GM23338 (cell line): ENCODE results near the gene MIOS. TPM values are rescaled to one million over a fixed set of nuclear protein-coding genes. Genes with fewer than 3 reads are reported as not detected.

ENCODE experiments used
- ATAC-seq: fragments of 200-7000 bp; cut with Tn5 transposase; 3 replicates; pipeline ENCODE4 v1.9.1; 2020
- DNase-seq: peaks from one replicate; pipeline ENCODE4 v3.0.0-alpha.2; 2015; ENCODE audit warnings: low spot score
- H2AFZ ChIP-seq: fragments of 200-600 bp; sonication (generic); 2 replicates; pipeline ENCODE4 v1.8.0; 2016; ENCODE audit warnings: antibody characterized with exemption, mild to moderate bottlenecking, moderate library complexity
- H3F3A ChIP-seq: fragments of 200-600 bp; sonication (generic); replicated peaks from 2 replicates; pipeline ENCODE4 v1.8.0; 2017; ENCODE audit warnings: antibody characterized with exemption, mixed run types, low read depth
- H3K27ac ChIP-seq: fragments of 200-600 bp; sonication (generic); 2 replicates; pipeline ENCODE4 v1.6.1; 2016; ENCODE audit warnings: low read depth
- H3K27me3 ChIP-seq: fragments of 200-600 bp; sonication (generic); 2 replicates; pipeline ENCODE4 v1.8.0; 2016; ENCODE audit warnings: mild to moderate bottlenecking, mixed run types, moderate library complexity; ENCODE audit not compliant: insufficient read depth
- H3K36me3 ChIP-seq: fragments of 200-600 bp; sonication (generic); 2 replicates; pipeline ENCODE4 v1.8.0; 2016; ENCODE audit warnings: mild to moderate bottlenecking; ENCODE audit not compliant: insufficient read depth
- H3K4me1 ChIP-seq: fragments of 200-600 bp; sonication (generic); 2 replicates; pipeline ENCODE4 v1.8.0; 2016; ENCODE audit warnings: mild to moderate bottlenecking, moderate library complexity; ENCODE audit not compliant: insufficient read depth
- H3K4me2 ChIP-seq: fragments of 200-600 bp; sonication (generic); 2 replicates; pipeline ENCODE4 v1.7.1; 2017; ENCODE audit warnings: mixed run types
- H3K4me3 ChIP-seq: fragments of 200-600 bp; sonication (generic); 2 replicates; pipeline ENCODE4 v1.6.1; 2016; ENCODE audit warnings: mixed run types
- H3K79me2 ChIP-seq: fragments of 200-600 bp; sonication (generic); replicated peaks from 2 replicates; pipeline ENCODE4 v1.8.0; 2017; ENCODE audit warnings: mild to moderate bottlenecking; ENCODE audit not compliant: insufficient read depth
- H3K9me2 ChIP-seq: fragments of 200-600 bp; sonication (generic); 2 replicates; pipeline ENCODE4 v1.8.0; 2017; ENCODE audit not compliant: insufficient read depth
- H4K20me1 ChIP-seq: fragments of 200-600 bp; sonication (generic); replicated peaks from 2 replicates; pipeline ENCODE4 v1.8.0; 2017; ENCODE audit warnings: mild to moderate bottlenecking; ENCODE audit not compliant: insufficient read depth
- H3K27ac Mint-ChIP-seq: 2 replicates; pipeline ENCODE4 v1.8.0; 2020; ENCODE audit warnings: inconsistent platforms, mild to moderate bottlenecking, moderate library complexity, mixed read lengths
- H3K27me3 Mint-ChIP-seq: 3 replicates; pipeline ENCODE4 v1.8.0; 2022; ENCODE audit warnings: low read depth, mild to moderate bottlenecking, moderate library complexity, mixed read lengths, inconsistent platforms; ENCODE audit not compliant: insufficient read depth, poor library complexity
- H3K36me3 Mint-ChIP-seq: 3 replicates; pipeline ENCODE4 v1.8.0; 2021; ENCODE audit warnings: low read depth, mild to moderate bottlenecking, inconsistent platforms, moderate library complexity, mixed read lengths
- H3K4me1 Mint-ChIP-seq: 3 replicates; pipeline ENCODE4 v1.8.0; 2020; ENCODE audit warnings: mild to moderate bottlenecking, inconsistent platforms, mixed read lengths
- H3K4me3 Mint-ChIP-seq: 3 replicates; pipeline ENCODE4 v1.8.0; 2021; ENCODE audit warnings: moderate library complexity, mild to moderate bottlenecking, inconsistent platforms, mixed read lengths
- H3K9me3 Mint-ChIP-seq: 3 replicates; pipeline ENCODE4 v1.8.0; 2020; ENCODE audit warnings: moderate library complexity, mild to moderate bottlenecking, inconsistent platforms, mixed read lengths
- CREB1 ChIP-seq: fragments of 250-450 bp; sonication (Bioruptor Pico); IDR thresholded peaks from 2 replicates; pipeline ENCODE4 v1.5.0; 2020; ENCODE audit warnings: low read depth, mild to moderate bottlenecking, moderate library complexity
- EZH2phosphoT487 ChIP-seq: fragments of 200-600 bp; sonication (generic); IDR thresholded peaks from one replicate; pipeline ENCODE4 v1.8.1; 2018; ENCODE audit warnings: antibody characterized with exemption; ENCODE audit not compliant: unreplicated experiment
- POLR2AphosphoS5 ChIP-seq: IDR thresholded peaks from 2 replicates; pipeline ENCODE4 v1.6.1; 2016; ENCODE audit warnings: antibody characterized with exemption, low read depth
- STAT1 ChIP-seq: IDR thresholded peaks from one replicate; pipeline ENCODE4 v1.6.1; 2016; ENCODE audit warnings: antibody characterized with exemption; ENCODE audit not compliant: unreplicated experiment
- ZNF114 ChIP-seq: fragments of 250-450 bp; sonication (Bioruptor Pico); IDR thresholded peaks from 2 replicates; pipeline ENCODE4 v1.5.0; 2020; ENCODE audit warnings: mild to moderate bottlenecking, moderate library complexity
- polyA plus RNA-seq: library from polyadenylated mRNA; unstranded; fragments of >200 nt; fragmentation: Nextera tagmentation; extraction: Ambion mirVana; gene quantifications from 2 replicates; pipeline ENCODE4 v1.2.1, GENCODE V29; 2016
- total RNA-seq: library from RNA; depleted of rRNA; stranded (reverse); fragments of >200 nt; shearing (Covaris generic); gene quantifications from 2 replicates; pipeline ENCODE4 v1.2.3, GENCODE V29; 2014
- TF ChIP-seq, protein P1 (sequence below): fragments of 250-450 bp; sonication (Bioruptor Pico); IDR thresholded peaks from 2 replicates; pipeline ENCODE4 v1.5.0; 2020; ENCODE audit warnings: mild to moderate bottlenecking, moderate library complexity
- TF ChIP-seq, protein P2 (sequence below), 2 experiments: fragments of 200-600 bp in 1 of 2; sonication (generic) in 1 of 2; conservative IDR thresholded peaks; 2 replicates each; pipeline versions ENCODE4 v1.5.1 to v1.6.1; 2016 to 2017; ENCODE audit warnings: antibody characterized with exemption in 2 of 2, low read depth in 2 of 2, mild to moderate bottlenecking in 2 of 2, moderate library complexity in 1 of 2
- TF ChIP-seq, protein P3 (sequence below): IDR thresholded peaks from 2 replicates; pipeline ENCODE4 v1.6.1; 2016; ENCODE audit warnings: antibody characterized with exemption

MIOS gene
- total and polyA plus RNA-seq, 2 experiments from 2014 or later: 13.1 to 85.7 TPM

DNA sequence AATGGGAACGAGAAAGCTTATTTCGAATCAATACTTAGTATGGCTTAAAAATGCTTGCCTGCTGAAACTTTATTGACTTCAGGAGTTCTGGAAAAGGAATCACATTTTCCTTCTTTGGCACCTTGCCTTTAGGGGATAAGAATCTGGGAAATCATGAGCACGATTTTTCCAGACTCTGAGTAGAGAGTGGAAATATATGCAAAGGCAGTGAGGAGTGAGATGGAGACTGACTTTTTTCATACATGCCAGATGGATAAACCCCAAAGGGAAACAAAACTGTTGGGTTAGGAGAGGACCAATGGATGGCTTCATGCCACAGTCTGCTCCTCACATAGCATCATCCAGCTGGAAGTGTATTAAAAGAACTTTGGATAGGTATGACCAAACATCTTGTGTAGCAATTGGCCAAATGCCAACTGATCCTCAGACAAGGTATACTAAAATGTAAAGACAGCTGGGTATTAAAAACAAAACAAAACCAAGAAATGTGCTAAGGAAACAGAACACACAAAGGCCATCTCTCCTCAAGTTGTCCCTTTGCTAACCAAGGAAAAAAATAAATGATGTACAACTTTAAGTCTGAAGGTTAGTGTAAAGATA, 32.8 kb upstream of the MIOS start (continued):
- TF ChIP-seq, protein P1, sequence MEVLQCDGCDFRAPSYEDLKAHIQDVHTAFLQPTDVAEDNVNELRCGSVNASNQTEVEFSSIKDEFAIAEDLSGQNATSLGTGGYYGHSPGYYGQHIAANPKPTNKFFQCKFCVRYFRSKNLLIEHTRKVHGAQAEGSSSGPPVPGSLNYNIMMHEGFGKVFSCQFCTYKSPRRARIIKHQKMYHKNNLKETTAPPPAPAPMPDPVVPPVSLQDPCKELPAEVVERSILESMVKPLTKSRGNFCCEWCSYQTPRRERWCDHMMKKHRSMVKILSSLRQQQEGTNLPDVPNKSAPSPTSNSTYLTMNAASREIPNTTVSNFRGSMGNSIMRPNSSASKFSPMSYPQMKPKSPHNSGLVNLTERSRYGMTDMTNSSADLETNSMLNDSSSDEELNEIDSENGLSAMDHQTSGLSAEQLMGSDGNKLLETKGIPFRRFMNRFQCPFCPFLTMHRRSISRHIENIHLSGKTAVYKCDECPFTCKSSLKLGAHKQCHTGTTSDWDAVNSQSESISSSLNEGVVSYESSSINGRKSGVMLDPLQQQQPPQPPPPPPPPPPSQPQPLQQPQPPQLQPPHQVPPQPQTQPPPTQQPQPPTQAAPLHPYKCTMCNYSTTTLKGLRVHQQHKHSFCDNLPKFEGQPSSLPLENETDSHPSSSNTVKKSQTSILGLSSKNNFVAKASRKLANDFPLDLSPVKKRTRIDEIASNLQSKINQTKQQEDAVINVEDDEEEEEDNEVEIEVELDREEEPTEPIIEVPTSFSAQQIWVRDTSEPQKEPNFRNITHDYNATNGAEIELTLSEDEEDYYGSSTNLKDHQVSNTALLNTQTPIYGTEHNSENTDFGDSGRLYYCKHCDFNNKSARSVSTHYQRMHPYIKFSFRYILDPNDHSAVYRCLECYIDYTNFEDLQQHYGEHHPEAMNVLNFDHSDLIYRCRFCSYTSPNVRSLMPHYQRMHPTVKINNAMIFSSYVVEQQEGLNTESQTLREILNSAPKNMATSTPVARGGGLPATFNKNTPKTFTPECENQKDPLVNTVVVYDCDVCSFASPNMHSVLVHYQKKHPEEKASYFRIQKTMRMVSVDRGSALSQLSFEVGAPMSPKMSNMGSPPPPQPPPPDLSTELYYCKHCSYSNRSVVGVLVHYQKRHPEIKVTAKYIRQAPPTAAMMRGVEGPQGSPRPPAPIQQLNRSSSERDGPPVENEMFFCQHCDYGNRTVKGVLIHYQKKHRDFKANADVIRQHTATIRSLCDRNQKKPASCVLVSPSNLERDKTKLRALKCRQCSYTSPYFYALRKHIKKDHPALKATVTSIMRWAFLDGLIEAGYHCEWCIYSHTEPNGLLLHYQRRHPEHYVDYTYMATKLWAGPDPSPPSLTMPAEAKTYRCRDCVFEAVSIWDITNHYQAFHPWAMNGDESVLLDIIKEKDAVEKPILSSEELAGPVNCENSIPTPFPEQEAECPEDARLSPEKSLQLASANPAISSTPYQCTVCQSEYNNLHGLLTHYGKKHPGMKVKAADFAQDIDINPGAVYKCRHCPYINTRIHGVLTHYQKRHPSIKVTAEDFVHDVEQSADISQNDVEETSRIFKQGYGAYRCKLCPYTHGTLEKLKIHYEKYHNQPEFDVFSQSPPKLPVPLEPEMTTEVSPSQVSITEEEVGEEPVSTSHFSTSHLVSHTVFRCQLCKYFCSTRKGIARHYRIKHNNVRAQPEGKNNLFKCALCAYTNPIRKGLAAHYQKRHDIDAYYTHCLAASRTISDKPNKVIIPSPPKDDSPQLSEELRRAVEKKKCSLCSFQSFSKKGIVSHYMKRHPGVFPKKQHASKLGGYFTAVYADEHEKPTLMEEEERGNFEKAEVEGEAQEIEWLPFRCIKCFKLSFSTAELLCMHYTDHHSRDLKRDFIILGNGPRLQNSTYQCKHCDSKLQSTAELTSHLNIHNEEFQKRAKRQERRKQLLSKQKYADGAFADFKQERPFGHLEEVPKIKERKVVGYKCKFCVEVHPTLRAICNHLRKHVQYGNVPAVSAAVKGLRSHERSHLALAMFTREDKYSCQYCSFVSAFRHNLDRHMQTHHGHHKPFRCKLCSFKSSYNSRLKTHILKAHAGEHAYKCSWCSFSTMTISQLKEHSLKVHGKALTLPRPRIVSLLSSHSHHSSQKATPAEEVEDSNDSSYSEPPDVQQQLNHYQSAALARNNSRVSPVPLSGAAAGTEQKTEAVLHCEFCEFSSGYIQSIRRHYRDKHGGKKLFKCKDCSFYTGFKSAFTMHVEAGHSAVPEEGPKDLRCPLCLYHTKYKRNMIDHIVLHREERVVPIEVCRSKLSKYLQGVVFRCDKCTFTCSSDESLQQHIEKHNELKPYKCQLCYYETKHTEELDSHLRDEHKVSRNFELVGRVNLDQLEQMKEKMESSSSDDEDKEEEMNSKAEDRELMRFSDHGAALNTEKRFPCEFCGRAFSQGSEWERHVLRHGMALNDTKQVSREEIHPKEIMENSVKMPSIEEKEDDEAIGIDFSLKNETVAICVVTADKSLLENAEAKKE (CRISPR knock-in tag): no peak
- TF ChIP-seq CREB1 (CRISPR knock-in tag) (no peak), EZH2phosphoT487 (no peak), POLR2AphosphoS5 (no peak), STAT1 (no peak)
- TF ChIP-seq, protein P2, sequence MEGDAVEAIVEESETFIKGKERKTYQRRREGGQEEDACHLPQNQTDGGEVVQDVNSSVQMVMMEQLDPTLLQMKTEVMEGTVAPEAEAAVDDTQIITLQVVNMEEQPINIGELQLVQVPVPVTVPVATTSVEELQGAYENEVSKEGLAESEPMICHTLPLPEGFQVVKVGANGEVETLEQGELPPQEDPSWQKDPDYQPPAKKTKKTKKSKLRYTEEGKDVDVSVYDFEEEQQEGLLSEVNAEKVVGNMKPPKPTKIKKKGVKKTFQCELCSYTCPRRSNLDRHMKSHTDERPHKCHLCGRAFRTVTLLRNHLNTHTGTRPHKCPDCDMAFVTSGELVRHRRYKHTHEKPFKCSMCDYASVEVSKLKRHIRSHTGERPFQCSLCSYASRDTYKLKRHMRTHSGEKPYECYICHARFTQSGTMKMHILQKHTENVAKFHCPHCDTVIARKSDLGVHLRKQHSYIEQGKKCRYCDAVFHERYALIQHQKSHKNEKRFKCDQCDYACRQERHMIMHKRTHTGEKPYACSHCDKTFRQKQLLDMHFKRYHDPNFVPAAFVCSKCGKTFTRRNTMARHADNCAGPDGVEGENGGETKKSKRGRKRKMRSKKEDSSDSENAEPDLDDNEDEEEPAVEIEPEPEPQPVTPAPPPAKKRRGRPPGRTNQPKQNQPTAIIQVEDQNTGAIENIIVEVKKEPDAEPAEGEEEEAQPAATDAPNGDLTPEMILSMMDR (conservative IDR thresholded peaks at IDR 0.05; ENCODE audit: low read depth in 2 of 2): no peak

DNA sequence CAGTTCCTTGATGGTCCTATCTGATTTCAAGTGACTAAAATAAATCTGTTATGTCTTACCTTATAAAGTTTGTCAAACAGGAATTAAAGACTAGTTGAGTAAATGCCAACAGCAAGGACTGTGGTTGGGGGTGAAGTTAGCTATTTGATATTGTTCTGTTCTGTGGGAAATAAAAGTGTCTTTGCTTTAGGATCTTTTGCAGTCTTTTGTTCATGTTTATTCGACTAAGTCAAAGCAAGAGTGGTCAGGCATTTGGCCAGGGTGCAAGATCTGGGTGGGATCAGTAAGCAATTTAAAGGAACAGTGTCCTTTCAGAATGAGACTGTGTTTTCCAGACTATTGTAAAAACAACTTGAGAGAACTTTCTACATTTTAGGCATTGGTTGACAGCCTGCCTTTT, 31.0 kb upstream of the MIOS start, which contains the start of gene COL28A1:
COL28A1 (minus strand) TSS at position 183 of the 400 bp plus-strand sequence. CDS start 2,998 bp downstream, outside the sequence.
- TF ChIP-seq, protein P3, sequence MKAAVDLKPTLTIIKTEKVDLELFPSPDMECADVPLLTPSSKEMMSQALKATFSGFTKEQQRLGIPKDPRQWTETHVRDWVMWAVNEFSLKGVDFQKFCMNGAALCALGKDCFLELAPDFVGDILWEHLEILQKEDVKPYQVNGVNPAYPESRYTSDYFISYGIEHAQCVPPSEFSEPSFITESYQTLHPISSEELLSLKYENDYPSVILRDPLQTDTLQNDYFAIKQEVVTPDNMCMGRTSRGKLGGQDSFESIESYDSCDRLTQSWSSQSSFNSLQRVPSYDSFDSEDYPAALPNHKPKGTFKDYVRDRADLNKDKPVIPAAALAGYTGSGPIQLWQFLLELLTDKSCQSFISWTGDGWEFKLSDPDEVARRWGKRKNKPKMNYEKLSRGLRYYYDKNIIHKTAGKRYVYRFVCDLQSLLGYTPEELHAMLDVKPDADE: no peak
- TF ChIP-seq ZNF114: no peak
- H2AFZ ChIP-seq: peak within 1 kb of the TSS; percentile 79; the same call in 1 of the 2 replicates

More for the DNA sequence above, 31.0 kb upstream of the MIOS start, which contains the start of gene COL28A1:
- Histone ChIP-seq H3K36me3 (no peaks in the 10 kb centered on the region), H3F3A (no peaks in the 10 kb centered on the region), H3K27me3 (no peaks in the 10 kb centered on the region), H3K27ac (no peak within 1 kb of the TSS), H3K79me2 (no peaks in the 10 kb centered on the region), H3K4me3 (no peak within 1 kb of the TSS), H4K20me1 (no peaks in the 10 kb centered on the region), H3K9me2 (no peaks in the 10 kb centered on the region), H3K4me2 (no peak within 1 kb of the TSS), H3K4me1 (no peaks in the 10 kb centered on the region)
- DNase-seq (no peak), ATAC-seq (no peak)
- H3K36me3 Mint-ChIP-seq: no peaks in the 10 kb centered on the region
- no peak within 1 kb of the TSS for H3K4me3 Mint-ChIP-seq
- H3K9me3 Mint-ChIP-seq: no peaks in the 10 kb centered on the region
- no peaks in the 10 kb centered on the region for H3K4me1 Mint-ChIP-seq
- H3K27ac Mint-ChIP-seq: no peak within 1 kb of the TSS
- H3K27me3 Mint-ChIP-seq: no peaks in the 10 kb centered on the region
